ENCODE results near the gene FCN3. TPM values are rescaled to one million over a fixed set of nuclear protein-coding genes. Genes with fewer than 3 reads are reported as not detected.

The FCN3 gene
- polyA plus RNA-seq, 3 donors, result 8.8 to 133 (median 63.9) TPM

- H3K27ac ChIP-seq (ENCODE audit: low read depth, low read length), result no peak overlapping the region
- WGBS, 3 donors, result 83 to 89% (median 84%) methylated on average over 5 of the region's 5 CpGs
Measured at GRCh38 chr1:27331922-27332321, 42.7 kb downstream of the FCN3 start.

GRCh38 chr1:27331426-27331825 is 43.2 kb downstream of the FCN3 start:
- no peak overlapping the region for H3K27ac ChIP-seq (ENCODE audit: low read depth, low read length)
- 84 to 92% (median 89%) methylated on average over 3 of the region's 3 CpGs for WGBS, 3 donors

GRCh38 chr1:27330786-27331185 is 43.8 kb downstream of the FCN3 start:
- H3K27ac ChIP-seq (ENCODE audit: low read depth, low read length), result no peak overlapping the region
- WGBS, 3 donors, result 80 to 87% (median 84%) methylated on average over 8 of the region's 8 CpGs

- WGBS, 3 donors, result 85 to 87% (median 86%) methylated on average over 5 of the region's 5 CpGs
- H3K27ac ChIP-seq (ENCODE audit: low read depth, low read length), result no peak overlapping the region
Measured at GRCh38 chr1:27327964-27328363, 46.7 kb downstream of the FCN3 start.

- H3K27ac ChIP-seq (ENCODE audit: low read depth, low read length), result no peak overlapping the region
- 88 to 92% (median 88%) methylated on average over 15 of the region's 15 CpGs for whole genome bisulfite sequencing, 3 donors
Measured at GRCh38 chr1:27325286-27325685, 49.3 kb downstream of the FCN3 start.

- H3K27ac ChIP-seq (ENCODE audit: low read depth, low read length), result peak overlapping the region; percentile 80
- WGBS, 3 donors, result 10 to 12% (median 10%) methylated on average over 10 of the region's 10 CpGs
Measured at GRCh38 chr1:27322569-27323240, 51.9 kb downstream of the FCN3 start.

GRCh38 chr1:27321813-27322568 is 52.6 kb downstream of the FCN3 start, which contains the start of gene TMEM222:
TMEM222 (plus strand) TSS chr1:27322163; CDS start chr1:27322198, 35 bp downstream.
- H3K27ac ChIP-seq (ENCODE audit: low read depth, low read length), result peak within 1 kb of the TSS; percentile 80
- WGBS, 3 donors, result 1% methylated on average over 59 to 67 of the region's 67 CpGs

Other genes starting within 250 kb of the FCN3 start
- gene SLC9A1, start 219.7 kb downstream of the FCN3 start, polyA plus RNA-seq, result 10 to 100 TPM in 1 of 3 donors, 1 to 10 TPM in 2; 6.6 to 14.5 (median 8.9) TPM
- gene WDTC1, start 140.2 kb downstream of the FCN3 start, polyA plus RNA-seq, result 10 to 100 TPM; 12.7 to 27.1 (median 19.5) TPM
- 10 to 100 TPM; 27.1 to 44.9 (median 27.2) TPM for gene TMEM222, start 52.7 kb downstream of the FCN3 start, polyA plus RNA-seq
- gene SYTL1, start 32.8 kb downstream of the FCN3 start, polyA plus RNA-seq, result 100 to 1,000 TPM in 1 of 3 donors, 10 to 100 TPM in 1, under 1 TPM in 1; 0.67 to 104 (median 12.5) TPM
- 10 to 100 TPM; 16.5 to 93.0 (median 56.0) TPM for gene MAP3K6, start 7.9 kb downstream of the FCN3 start, polyA plus RNA-seq
- gene CD164L2, start 8.5 kb upstream of the FCN3 start, polyA plus RNA-seq, result under 1 TPM in 2 of 3 donors, not detected in 1; 0.07 to 0.61 TPM
- gene GPR3, start 17.8 kb upstream of the FCN3 start, polyA plus RNA-seq, result 1 to 10 TPM in 1 of 3 donors, under 1 TPM in 2; 0.43 to 1.2 (median 0.94) TPM
- 10 to 100 TPM; 29.9 to 51.7 (median 41.3) TPM for gene WASF2, start 115.3 kb upstream of the FCN3 start, polyA plus RNA-seq
- 10 to 100 TPM in 1 of 3 donors, 1 to 10 TPM in 2; 8.6 to 12.6 (median 9.0) TPM for gene AHDC1, start 229.3 kb upstream of the FCN3 start, polyA plus RNA-seq

Measured in adipose tissue (tissue), 3 donors.